Osteocyte (in vitro differentiated cells): ENCODE data around the gene WDR4. TPM values are rescaled to one million over a fixed set of nuclear protein-coding genes. Genes with fewer than 3 reads are reported as not detected.
"Not testable (repeated sequence)": the region's sequence is repeated elsewhere in the genome, so short reads cannot be mapped to it uniquely, and the experiment has no call there.

Source experiments
- DNase-seq: peaks from one replicate; pipeline ENCODE4 v3.0.0; 2021; ENCODE audit warnings: mixed read lengths; ENCODE audit not compliant: unreplicated experiment; ENCODE audit errors: extremely low spot score
- H3K27ac Mint-ChIP-seq: one replicate; pipeline ENCODE4 v1.8.0; 2021; ENCODE audit warnings: mild to moderate bottlenecking, mixed read lengths; ENCODE audit not compliant: unreplicated experiment
- H3K27me3 Mint-ChIP-seq: one replicate; pipeline ENCODE4 v1.8.0; 2021; ENCODE audit warnings: mixed read lengths; ENCODE audit not compliant: unreplicated experiment
- H3K36me3 Mint-ChIP-seq: one replicate; pipeline ENCODE4 v1.8.0; 2021; ENCODE audit warnings: mixed read lengths; ENCODE audit not compliant: unreplicated experiment
- H3K4me1 Mint-ChIP-seq: one replicate; pipeline ENCODE4 v1.8.0; 2021; ENCODE audit warnings: mixed read lengths; ENCODE audit not compliant: unreplicated experiment
- H3K4me3 Mint-ChIP-seq: one replicate; pipeline ENCODE4 v1.8.0; 2021; ENCODE audit warnings: mild to moderate bottlenecking, moderate library complexity, mixed read lengths; ENCODE audit not compliant: unreplicated experiment
- H3K9me3 Mint-ChIP-seq: one replicate; pipeline ENCODE4 v1.8.0; 2021; ENCODE audit warnings: mixed read lengths; ENCODE audit not compliant: unreplicated experiment
- total RNA-seq: library from RNA; stranded (reverse); gene quantifications from 2 replicates; pipeline ENCODE4 v1.2.1, GENCODE V29; 2021
- TF ChIP-seq, protein P1 (sequence below): fragments of 200-600 bp; sonication (generic); IDR thresholded peaks from 2 replicates; pipeline ENCODE4 v1.5.0; 2021; ENCODE audit warnings: antibody characterized with exemption, mild to moderate bottlenecking, moderate library complexity

Gene WDR4
- total RNA-seq, 1 donor from 2014 or later: 15.7 TPM

DNA sequence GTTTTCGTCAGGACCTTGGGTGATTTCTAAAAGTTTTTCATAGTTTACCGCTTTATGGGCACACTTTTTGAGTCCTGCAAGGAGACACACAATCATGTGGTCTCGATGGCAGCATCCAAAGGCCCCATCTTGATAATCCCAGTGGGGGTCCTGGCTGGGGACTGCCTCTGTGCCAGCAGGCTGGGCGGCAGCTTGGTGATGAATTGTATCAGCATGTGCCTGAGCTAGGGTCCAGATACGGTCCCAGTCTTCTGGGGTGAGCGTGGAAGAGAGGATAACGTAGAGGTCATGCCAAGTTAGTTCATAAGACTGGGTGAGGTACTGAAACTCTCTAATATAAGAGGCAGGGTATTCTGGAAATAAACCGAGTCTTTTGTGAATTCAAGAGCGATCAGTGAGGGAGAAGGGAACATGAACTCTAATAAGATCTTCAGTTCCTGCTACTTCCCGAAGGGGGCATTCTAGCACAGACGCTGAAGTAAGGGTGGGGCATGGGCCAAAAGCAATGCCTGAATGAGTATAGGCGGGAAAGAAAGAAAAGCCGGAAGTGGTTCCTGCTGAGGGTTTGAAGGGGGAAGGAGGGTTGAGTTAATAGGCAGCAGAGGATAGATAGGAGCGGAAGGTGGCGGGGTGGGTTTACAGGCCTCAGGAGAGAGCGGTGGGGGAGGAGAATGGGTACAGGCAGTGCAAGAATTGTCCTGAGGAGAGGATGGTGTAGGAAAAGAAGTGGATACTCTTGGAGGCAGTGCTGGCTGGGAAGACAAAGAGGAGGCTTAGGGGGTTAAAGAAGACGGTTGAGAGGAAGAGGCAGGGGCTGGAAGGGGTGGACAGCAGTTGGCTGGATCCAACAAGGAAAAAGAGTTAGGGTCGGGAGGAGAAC, 44.5 kb upstream of the WDR4 start:
- H3K27ac Mint-ChIP-seq: peak overlapping the region; percentile 33
- TF ChIP-seq, protein P1, sequence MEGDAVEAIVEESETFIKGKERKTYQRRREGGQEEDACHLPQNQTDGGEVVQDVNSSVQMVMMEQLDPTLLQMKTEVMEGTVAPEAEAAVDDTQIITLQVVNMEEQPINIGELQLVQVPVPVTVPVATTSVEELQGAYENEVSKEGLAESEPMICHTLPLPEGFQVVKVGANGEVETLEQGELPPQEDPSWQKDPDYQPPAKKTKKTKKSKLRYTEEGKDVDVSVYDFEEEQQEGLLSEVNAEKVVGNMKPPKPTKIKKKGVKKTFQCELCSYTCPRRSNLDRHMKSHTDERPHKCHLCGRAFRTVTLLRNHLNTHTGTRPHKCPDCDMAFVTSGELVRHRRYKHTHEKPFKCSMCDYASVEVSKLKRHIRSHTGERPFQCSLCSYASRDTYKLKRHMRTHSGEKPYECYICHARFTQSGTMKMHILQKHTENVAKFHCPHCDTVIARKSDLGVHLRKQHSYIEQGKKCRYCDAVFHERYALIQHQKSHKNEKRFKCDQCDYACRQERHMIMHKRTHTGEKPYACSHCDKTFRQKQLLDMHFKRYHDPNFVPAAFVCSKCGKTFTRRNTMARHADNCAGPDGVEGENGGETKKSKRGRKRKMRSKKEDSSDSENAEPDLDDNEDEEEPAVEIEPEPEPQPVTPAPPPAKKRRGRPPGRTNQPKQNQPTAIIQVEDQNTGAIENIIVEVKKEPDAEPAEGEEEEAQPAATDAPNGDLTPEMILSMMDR: peak; percentile 70

GRCh38 chr21:42922918-42923317, 43.6 kb upstream of the WDR4 start:
- no peaks in the 10 kb centered on the region for H3K27me3 Mint-ChIP-seq
- no peaks in the 10 kb centered on the region for H3K36me3 Mint-ChIP-seq
- H3K9me3 Mint-ChIP-seq: no peaks in the 10 kb centered on the region
- H3K4me3 Mint-ChIP-seq: no peak overlapping the region
- H3K27ac Mint-ChIP-seq: no peak overlapping the region
- TF ChIP-seq, protein P1: no peak
- H3K4me1 Mint-ChIP-seq: peaks cover 11% of the 10 kb centered on the region
- no peak for DNase-seq

More for the DNA sequence above, 44.5 kb upstream of the WDR4 start:
- Mint-ChIP-seq H3K36me3 (no peaks in the 10 kb centered on the region), H3K9me3 (no peaks in the 10 kb centered on the region), H3K4me3 (peak overlapping the region; percentile 20), H3K27me3 (no peaks in the 10 kb centered on the region), H3K4me1 (peaks cover 11% of the 10 kb centered on the region)
- peak; percentile 89 for DNase-seq

DNA sequence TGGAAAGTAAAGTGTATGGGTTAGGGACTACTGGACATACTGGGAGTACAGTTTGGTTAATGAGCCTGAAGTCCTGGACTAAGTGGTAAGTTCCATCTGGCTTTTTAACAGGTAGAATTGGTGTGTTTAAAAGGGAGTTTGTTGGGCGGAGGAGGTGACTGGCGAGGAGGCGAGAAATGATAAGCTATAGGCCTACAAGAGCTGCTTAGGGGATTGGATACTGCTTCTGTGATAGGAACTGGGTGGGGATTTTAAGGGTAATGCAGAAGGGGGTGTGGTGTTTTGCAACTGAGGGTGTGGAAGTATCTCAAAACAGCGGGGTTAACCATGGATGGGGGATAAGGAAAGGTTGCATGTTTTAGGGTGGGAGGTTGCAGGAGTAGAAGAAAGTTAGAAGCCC, 42.6 kb upstream of the WDR4 start:
- H3K27ac Mint-ChIP-seq: no peak overlapping the region

DNA sequence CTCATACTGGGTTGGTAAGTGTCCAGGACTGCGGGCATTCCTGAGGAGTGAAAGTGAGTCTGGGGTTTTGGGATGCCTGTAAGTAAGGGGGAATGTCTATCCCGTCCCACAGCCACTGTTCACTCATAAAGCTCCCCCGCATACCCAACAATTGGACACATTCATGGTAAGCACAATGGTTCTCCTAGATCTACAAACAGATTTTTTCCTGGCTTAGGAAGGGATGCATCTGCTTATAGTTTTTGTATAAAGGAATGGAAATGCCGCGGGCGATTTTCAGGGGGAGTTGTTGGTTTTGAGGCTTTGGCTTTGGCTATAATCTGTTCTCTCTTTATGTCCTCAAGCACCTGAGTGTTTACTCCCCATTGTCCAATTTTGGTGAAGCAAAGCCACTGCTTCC, 39.0 kb upstream of the WDR4 start:
- Mint-ChIP-seq H3K4me3 (no peak overlapping the region), H3K9me3 (no peaks in the 10 kb centered on the region), H3K27ac (no peak overlapping the region), H3K36me3 (no peaks in the 10 kb centered on the region), H3K4me1 (peaks cover 2% of the 10 kb centered on the region), H3K27me3 (no peaks in the 10 kb centered on the region)
- no peak for DNase-seq
- TF ChIP-seq, protein P1: no peak

More for the DNA sequence above, 42.6 kb upstream of the WDR4 start:
- TF ChIP-seq, protein P1: no peak
- Mint-ChIP-seq H3K9me3 (no peaks in the 10 kb centered on the region), H3K4me3 (no peak overlapping the region), H3K36me3 (no peaks in the 10 kb centered on the region), H3K4me1 (peaks cover 11% of the 10 kb centered on the region), H3K27me3 (no peaks in the 10 kb centered on the region)
- DNase-seq: no peak

DNA sequence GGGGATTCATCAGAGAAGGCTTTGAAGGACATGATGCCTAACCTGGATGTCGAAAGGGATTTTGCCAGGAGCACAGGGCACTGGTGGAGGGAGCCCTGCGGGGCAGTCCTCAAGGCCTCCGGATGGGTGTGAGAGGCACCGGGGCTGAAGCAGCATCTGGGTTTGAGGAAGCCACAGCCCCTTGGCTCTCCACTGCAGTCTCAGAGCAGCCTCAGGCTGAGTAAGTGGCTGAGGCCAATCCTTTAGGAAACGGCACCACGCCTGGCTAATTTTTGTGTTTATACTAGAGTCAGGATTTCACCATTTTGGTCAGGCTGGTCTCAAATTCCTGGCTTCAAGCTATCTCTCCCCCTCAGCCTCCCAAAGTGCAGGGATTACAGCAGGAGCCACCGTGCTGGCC, 34.1 kb upstream of the WDR4 start:
- TF ChIP-seq, protein P1: no peak
- peaks cover 14% of the 10 kb centered on the region for H3K36me3 Mint-ChIP-seq
- H3K9me3 Mint-ChIP-seq: no peaks in the 10 kb centered on the region
- no peaks in the 10 kb centered on the region for H3K27me3 Mint-ChIP-seq
- H3K4me3 Mint-ChIP-seq: no peak overlapping the region
- H3K4me1 Mint-ChIP-seq: peaks cover 1% of the 10 kb centered on the region
- no peak for DNase-seq
- no peak overlapping the region for H3K27ac Mint-ChIP-seq

- not testable (repeated sequence) for H3K27me3 Mint-ChIP-seq, H3K4me3 Mint-ChIP-seq, H3K27ac Mint-ChIP-seq, DNase-seq, H3K4me1 Mint-ChIP-seq, H3K9me3 Mint-ChIP-seq
- peaks cover 18% of the 10 kb centered on the region for H3K36me3 Mint-ChIP-seq
These were observed 32.6 kb upstream of the WDR4 start for GRCh38 chr21:42911920-42912319.

DNA sequence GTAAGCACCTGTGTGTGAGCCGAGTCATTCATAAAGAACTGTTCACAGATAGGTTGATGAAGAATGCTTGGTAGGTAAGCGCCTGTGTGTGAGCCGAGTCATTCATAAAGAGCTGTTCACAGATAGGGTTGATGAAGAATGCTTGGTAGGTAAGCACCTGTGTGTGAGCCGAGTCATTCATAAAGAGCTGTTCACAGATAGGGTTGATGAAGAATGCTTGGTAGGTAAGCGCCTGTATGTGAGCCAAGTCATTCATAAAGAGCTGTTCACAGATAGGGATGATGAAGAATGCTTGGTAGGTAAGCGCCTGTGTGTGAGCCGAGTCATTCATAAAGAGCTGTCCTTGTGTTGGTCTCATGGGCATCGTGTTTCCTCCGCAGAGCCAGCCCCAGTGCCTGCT, 29.1 kb upstream of the WDR4 start:
- not testable (repeated sequence) for H3K4me3 Mint-ChIP-seq, H3K9me3 Mint-ChIP-seq, H3K27me3 Mint-ChIP-seq, DNase-seq, H3K27ac Mint-ChIP-seq, H3K4me1 Mint-ChIP-seq
- peaks cover 35% of the 10 kb centered on the region for H3K36me3 Mint-ChIP-seq
